ENCODE data around the gene BAAT. TPM values are rescaled to one million over a fixed set of nuclear protein-coding genes. Genes with fewer than 3 reads are reported as not detected.

BAAT gene
- polyA plus RNA-seq, 1 donor (not counting 4 experiments of a cell fraction or from before 2014, with no cell fraction given): 0.14 TPM

GRCh38 chr9:101311191-101311590, 73.6 kb downstream of the BAAT start:
- Histone ChIP-seq H3K4me2 (ENCODE audit: control insufficient read depth, extremely low read depth, insufficient read depth, low read depth, low read length) (no peak overlapping the region), H3K27me3 (ENCODE audit: control insufficient read depth, extremely low read depth, insufficient read depth, low read length) (no peaks in the 10 kb centered on the region), H3K36me3 (ENCODE audit: control insufficient read depth in 2 of 2, extremely low read depth in 1 of 2, insufficient read depth in 2 of 2, low read length in 2 of 2) (no peaks in the 10 kb centered on the region), H4K20me1 (ENCODE audit: control insufficient read depth, extremely low read depth, insufficient read depth, low read length) (no peaks in the 10 kb centered on the region), H3K27ac (ENCODE audit: control insufficient read depth, insufficient read depth, low read length) (no peak overlapping the region), H3K4me3 (ENCODE audit: control insufficient read depth in 2 of 3, extremely low read depth in 1 of 3, insufficient read depth in 2 of 3, low read depth in 1 of 3, low read length in 3 of 3) (no peak overlapping the region), H3K4me1 (ENCODE audit: control insufficient read depth, extremely low read depth, insufficient read depth, low read length) (peaks cover 16% of the 10 kb centered on the region), H2AFZ (ENCODE audit: control insufficient read depth, low read length) (no peak overlapping the region), H3K9me1 (ENCODE audit: control insufficient read depth, extremely low read depth, insufficient read depth, low read length) (no peaks in the 10 kb centered on the region), H3K9ac (ENCODE audit: control insufficient read depth, extremely low read depth, insufficient read depth, low read length) (no peak overlapping the region), H3K9me3 (ENCODE audit: control insufficient read depth, low read depth, low read length) (no peaks in the 10 kb centered on the region), H3K79me2 (ENCODE audit: control insufficient read depth, insufficient read depth, low read length) (no peaks in the 10 kb centered on the region)
- dilution Hi-C loops (cut with MboI; ENCODE audit: extremely low pct_ligation_motif_present, low sequenced_read_pairs): no loop called here
- no peak for FAIRE-seq
- no peak for TF ChIP-seq EZH2 (IDR thresholded peaks at IDR 0.05; ENCODE audit: low read length)
- DNase-seq (ENCODE audit: low read depth, low spot score): no peak

Small RNAs within 50 kb of the gene (small RNA-seq; reads per million reads assigned to genes)
- gene RF00322 (ENCODE audit: insufficient read length in 3 of 3, low read depth in 3 of 3, low replicate concordance in 1 of 3): 0 reads per million in 3 experiments

Other genes starting within 250 kb of the BAAT start
- 11.0 to 24.0 TPM (median 17.4 TPM) in 3 replicates for gene MRPL50, start 13.6 kb upstream of the BAAT start, polyA plus RNA-seq
- 4.9 to 8.7 TPM (median 5.9 TPM) in 3 replicates for gene ZNF189, start 13.8 kb upstream of the BAAT start, polyA plus RNA-seq
- not detected in 3 replicates for gene ALDOB, start 50.8 kb upstream of the BAAT start, polyA plus RNA-seq
- 19.4 to 28.8 TPM (median 21.6 TPM) in 3 replicates for gene RNF20, start 148.8 kb upstream of the BAAT start, polyA plus RNA-seq
- not detected in 3 replicates for gene PPP3R2, start 210.0 kb upstream of the BAAT start, polyA plus RNA-seq

Measured in keratinocyte (primary cell).